HEK293 (cell line): ENCODE results near the gene RCC1.
A peak's percentile ranks its signal among the peaks of the same experiment; 100 is the strongest.

Experiments used
- CTCF ChIA-PET: fragments of 350-600 bp; formaldehyde crosslinking; extraction: SDS; loops from one replicate; lab custom pipeline; 2021; ENCODE audit warnings: antibody characterized with exemption; lab: Yijun Ruan, JAX
- POLR2A ChIA-PET: fragments of 300-600 bp; formaldehyde crosslinking; extraction: SDS; loops from one replicate; lab custom pipeline; 2020; ENCODE audit warnings: antibody characterized with exemption, inconsistent platforms; lab: Yijun Ruan, JAX
- H3K27ac ChIP-seq: fragments of 200-500 bp; sonication (Bioruptor generic); 2 replicates; pipeline ENCODE4 v1.5.1; 2014; ENCODE audit warnings: low read depth, low read length, control low read depth, inconsistent platforms; ENCODE audit errors: extremely low read depth
- H3K36me3 ChIP-seq, 2 experiments: fragments of 200-500 bp in 1 of 2; sonication (Bioruptor generic) in 1 of 2; 1 replicate in 1 of 2; 2 replicates in 1 of 2; pipeline ENCODE4 v1.5.1; 2014 to 2017; ENCODE audit warnings: inconsistent platforms in 2 of 2, low read length in 2 of 2; ENCODE audit not compliant: control insufficient read depth in 2 of 2, insufficient read depth in 1 of 2
- H3K4me1 ChIP-seq: fragments of 200-500 bp; sonication (Bioruptor generic); 2 replicates; pipeline ENCODE4 v1.5.1; 2014; ENCODE audit warnings: mild to moderate bottlenecking, low read length, inconsistent platforms; ENCODE audit not compliant: control insufficient read depth, insufficient read depth
- H3K4me3 ChIP-seq: 2 replicates; pipeline ENCODE4 v1.5.1; 2011; ENCODE audit warnings: low read depth, mild to moderate bottlenecking, control low read depth, low read length, moderate library complexity
- H3K9me3 ChIP-seq: fragments of 200-500 bp; sonication (Bioruptor generic); 2 replicates; pipeline ENCODE4 v1.5.1; 2014; ENCODE audit warnings: low read depth, low read length, inconsistent platforms; ENCODE audit not compliant: control insufficient read depth, insufficient read depth
- BCL11A ChIP-seq: fragments of 450-650 bp; formaldehyde crosslinking; IDR thresholded peaks from 2 replicates; pipeline ENCODE4 v1.5.1; 2016; ENCODE audit warnings: low read depth, missing biosample characterization, missing genetic modification characterization
- RBAK ChIP-seq: fragments of 450-650 bp; formaldehyde crosslinking; IDR thresholded peaks from 2 replicates; pipeline ENCODE4 v1.5.1; 2016; ENCODE audit warnings: missing biosample characterization, missing genetic modification characterization
- SCRT1 ChIP-seq: fragments of 450-650 bp; formaldehyde crosslinking; IDR thresholded peaks from 2 replicates; pipeline ENCODE4 v1.5.1; 2016; ENCODE audit warnings: missing biosample characterization, missing genetic modification characterization, borderline replicate concordance
- ZBTB17 ChIP-seq: fragments of 450-650 bp; formaldehyde crosslinking; IDR thresholded peaks from 2 replicates; pipeline ENCODE4 v1.5.1; 2016; ENCODE audit warnings: missing biosample characterization, missing genetic modification characterization
- ZBTB20 ChIP-seq: fragments of 450-650 bp; formaldehyde crosslinking; IDR thresholded peaks from 2 replicates; pipeline ENCODE4 v1.5.1; 2016; ENCODE audit warnings: missing biosample characterization, missing genetic modification characterization
- ZNF121 ChIP-seq: fragments of 450-650 bp; formaldehyde crosslinking; IDR thresholded peaks from 2 replicates; pipeline ENCODE4 v1.5.1; 2016; ENCODE audit warnings: missing biosample characterization, missing genetic modification characterization
- ZNF16 ChIP-seq: fragments of 450-650 bp; formaldehyde crosslinking; IDR thresholded peaks from 2 replicates; pipeline ENCODE4 v1.5.1; 2016; ENCODE audit warnings: low read depth, missing biosample characterization, missing genetic modification characterization
- ZNF174 ChIP-seq: fragments of 450-650 bp; formaldehyde crosslinking; IDR thresholded peaks from 2 replicates; pipeline ENCODE4 v1.5.0; 2017; ENCODE audit warnings: missing biosample characterization, mild to moderate bottlenecking, missing genetic modification characterization
- ZNF184 ChIP-seq: fragments of 450-650 bp; IDR thresholded peaks from 2 replicates; pipeline ENCODE4 v1.5.1; 2018; ENCODE audit warnings: missing biosample characterization, mild to moderate bottlenecking, missing genetic modification characterization
- ZNF292 ChIP-seq: fragments of 450-650 bp; formaldehyde crosslinking; IDR thresholded peaks from 2 replicates; pipeline ENCODE4 v1.5.1; 2016; ENCODE audit warnings: low read depth, missing biosample characterization, missing genetic modification characterization, borderline replicate concordance
- ZNF501 ChIP-seq: fragments of 450-650 bp; formaldehyde crosslinking; IDR thresholded peaks from 2 replicates; pipeline ENCODE4 v1.5.1; 2016; ENCODE audit warnings: missing biosample characterization, missing genetic modification characterization
- ZNF530 ChIP-seq: fragments of 450-650 bp; formaldehyde crosslinking; IDR thresholded peaks from 2 replicates; pipeline ENCODE4 v1.5.1; 2016; ENCODE audit warnings: low read depth, missing biosample characterization, missing genetic modification characterization
- ZNF549 ChIP-seq: fragments of 450-650 bp; IDR thresholded peaks from 2 replicates; pipeline ENCODE4 v1.5.1; 2018; ENCODE audit warnings: missing biosample characterization, missing genetic modification characterization, mild to moderate bottlenecking, inconsistent platforms, moderate library complexity
- ZNF747 ChIP-seq: fragments of 450-650 bp; formaldehyde crosslinking; IDR thresholded peaks from 2 replicates; pipeline ENCODE4 v1.5.1; 2016; ENCODE audit warnings: missing biosample characterization, missing genetic modification characterization
- ZNF843 ChIP-seq: fragments of 450-650 bp; formaldehyde crosslinking; IDR thresholded peaks from 2 replicates; pipeline ENCODE4 v1.5.1; 2016; ENCODE audit warnings: missing biosample characterization, missing genetic modification characterization
- TF ChIP-seq, protein P1 (sequence below): fragments of 450-650 bp; formaldehyde crosslinking; IDR thresholded peaks from 2 replicates; pipeline ENCODE4 v1.5.1; 2016; ENCODE audit warnings: missing biosample characterization, missing genetic modification characterization
- TF ChIP-seq, protein P2 (sequence below): fragments of 450-650 bp; formaldehyde crosslinking; IDR thresholded peaks from 2 replicates; pipeline ENCODE4 v1.5.1; 2016; ENCODE audit warnings: missing biosample characterization, missing genetic modification characterization
- TF ChIP-seq, protein P3 (sequence below): fragments of 450-650 bp; formaldehyde crosslinking; IDR thresholded peaks from 2 replicates; pipeline ENCODE4 v1.5.1; 2016; ENCODE audit warnings: missing biosample characterization, missing genetic modification characterization
- TF ChIP-seq, protein P4 (sequence below): fragments of 450-650 bp; formaldehyde crosslinking; IDR thresholded peaks from 2 replicates; pipeline ENCODE4 v1.5.1; 2016; ENCODE audit warnings: missing biosample characterization, missing genetic modification characterization
- TF ChIP-seq, protein P5 (sequence below): fragments of 450-650 bp; formaldehyde crosslinking; IDR thresholded peaks from 2 replicates; pipeline ENCODE4 v1.5.1; 2016; ENCODE audit warnings: missing biosample characterization, missing genetic modification characterization, borderline replicate concordance
- TF ChIP-seq, protein P6 (sequence below): fragments of 450-650 bp; formaldehyde crosslinking; IDR thresholded peaks from 2 replicates; pipeline ENCODE4 v1.5.1; 2016; ENCODE audit warnings: missing biosample characterization, missing genetic modification characterization

Gene RCC1

DNA sequence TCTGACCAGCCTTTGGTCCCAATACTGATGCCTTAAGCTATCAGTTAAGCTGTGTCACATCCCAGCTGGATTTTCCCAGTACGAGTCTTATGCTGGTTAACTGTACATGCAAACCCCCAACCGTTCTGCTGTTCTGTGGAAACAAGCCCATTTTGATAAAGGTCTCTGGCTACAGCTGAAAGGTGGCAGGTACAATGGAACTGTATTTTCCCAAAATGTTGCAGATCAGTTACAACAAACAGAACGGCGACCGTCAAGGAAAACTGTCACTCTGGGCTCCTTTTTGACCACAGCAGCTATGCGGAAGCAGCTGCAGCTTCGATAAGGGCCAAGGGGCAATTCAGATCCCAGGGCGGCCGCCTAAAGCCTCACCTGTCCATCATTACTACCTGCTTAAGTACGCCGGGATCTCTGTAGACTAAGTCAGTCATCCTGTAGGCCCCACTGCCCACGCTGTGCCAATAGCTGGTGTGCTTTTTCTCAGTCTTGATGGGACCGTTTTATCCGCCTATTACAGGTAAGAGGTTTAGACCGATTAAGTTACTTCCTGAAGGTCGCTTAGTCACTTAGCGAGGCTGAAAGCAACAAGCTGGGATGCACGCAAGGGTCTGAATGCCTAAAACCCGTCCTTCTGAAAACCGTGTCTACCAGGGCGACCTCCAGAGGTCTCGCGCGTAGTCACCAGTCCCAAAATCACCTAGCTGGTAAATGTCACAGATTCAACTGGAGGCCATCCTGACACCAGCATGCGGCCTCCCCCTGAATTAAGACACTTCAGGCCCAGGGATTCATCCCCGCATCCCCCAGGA is 75.1 kb downstream of the RCC1 start:
- Histone ChIP-seq H3K9me3 (no peaks in the 10 kb centered on the region), H3K4me1 (no peaks in the 10 kb centered on the region; the same call in 1 of the 2 replicates), H3K27ac (peak overlapping the region; percentile 79), H3K36me3 (peaks cover 14 to 45% of the 10 kb centered on the region in 2 experiments; a peak in 2 of 3 replicates), H3K4me3 (peak overlapping the region; percentile 74)
- CTCF ChIA-PET: interaction anchor here (0.5 to 3.5 kb wide), 15 partner anchors 12 to 585 kb away, joined by 3 to 25 read pairs (median 4); partner anchors contain the start of gene TRNAU1AP
- POLR2A ChIA-PET: interaction anchor here (0.6 to 3.3 kb wide), 59 partner anchors 9 to 855 kb away, joined by 3 to 56 read pairs (median 6); partner anchors contain the start of genes ATP5IF1, EPB41, FAM76A and GMEB1
- TF ChIP-seq ZNF184: no peak
- TF ChIP-seq ZBTB20: peak; percentile 74
- TF ChIP-seq, protein P1, sequence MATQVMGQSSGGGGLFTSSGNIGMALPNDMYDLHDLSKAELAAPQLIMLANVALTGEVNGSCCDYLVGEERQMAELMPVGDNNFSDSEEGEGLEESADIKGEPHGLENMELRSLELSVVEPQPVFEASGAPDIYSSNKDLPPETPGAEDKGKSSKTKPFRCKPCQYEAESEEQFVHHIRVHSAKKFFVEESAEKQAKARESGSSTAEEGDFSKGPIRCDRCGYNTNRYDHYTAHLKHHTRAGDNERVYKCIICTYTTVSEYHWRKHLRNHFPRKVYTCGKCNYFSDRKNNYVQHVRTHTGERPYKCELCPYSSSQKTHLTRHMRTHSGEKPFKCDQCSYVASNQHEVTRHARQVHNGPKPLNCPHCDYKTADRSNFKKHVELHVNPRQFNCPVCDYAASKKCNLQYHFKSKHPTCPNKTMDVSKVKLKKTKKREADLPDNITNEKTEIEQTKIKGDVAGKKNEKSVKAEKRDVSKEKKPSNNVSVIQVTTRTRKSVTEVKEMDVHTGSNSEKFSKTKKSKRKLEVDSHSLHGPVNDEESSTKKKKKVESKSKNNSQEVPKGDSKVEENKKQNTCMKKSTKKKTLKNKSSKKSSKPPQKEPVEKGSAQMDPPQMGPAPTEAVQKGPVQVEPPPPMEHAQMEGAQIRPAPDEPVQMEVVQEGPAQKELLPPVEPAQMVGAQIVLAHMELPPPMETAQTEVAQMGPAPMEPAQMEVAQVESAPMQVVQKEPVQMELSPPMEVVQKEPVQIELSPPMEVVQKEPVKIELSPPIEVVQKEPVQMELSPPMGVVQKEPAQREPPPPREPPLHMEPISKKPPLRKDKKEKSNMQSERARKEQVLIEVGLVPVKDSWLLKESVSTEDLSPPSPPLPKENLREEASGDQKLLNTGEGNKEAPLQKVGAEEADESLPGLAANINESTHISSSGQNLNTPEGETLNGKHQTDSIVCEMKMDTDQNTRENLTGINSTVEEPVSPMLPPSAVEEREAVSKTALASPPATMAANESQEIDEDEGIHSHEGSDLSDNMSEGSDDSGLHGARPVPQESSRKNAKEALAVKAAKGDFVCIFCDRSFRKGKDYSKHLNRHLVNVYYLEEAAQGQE (tag by site-specific recombination): no peak
- no peak for TF ChIP-seq RBAK (tag by site-specific recombination)
- TF ChIP-seq ZBTB17 (tag by site-specific recombination): peak; percentile 11; the same call in 1 of the 2 replicates
- TF ChIP-seq ZNF292 (tag by site-specific recombination): no peak
- no peak for TF ChIP-seq ZNF16 (tag by site-specific recombination)
- TF ChIP-seq, protein P2, sequence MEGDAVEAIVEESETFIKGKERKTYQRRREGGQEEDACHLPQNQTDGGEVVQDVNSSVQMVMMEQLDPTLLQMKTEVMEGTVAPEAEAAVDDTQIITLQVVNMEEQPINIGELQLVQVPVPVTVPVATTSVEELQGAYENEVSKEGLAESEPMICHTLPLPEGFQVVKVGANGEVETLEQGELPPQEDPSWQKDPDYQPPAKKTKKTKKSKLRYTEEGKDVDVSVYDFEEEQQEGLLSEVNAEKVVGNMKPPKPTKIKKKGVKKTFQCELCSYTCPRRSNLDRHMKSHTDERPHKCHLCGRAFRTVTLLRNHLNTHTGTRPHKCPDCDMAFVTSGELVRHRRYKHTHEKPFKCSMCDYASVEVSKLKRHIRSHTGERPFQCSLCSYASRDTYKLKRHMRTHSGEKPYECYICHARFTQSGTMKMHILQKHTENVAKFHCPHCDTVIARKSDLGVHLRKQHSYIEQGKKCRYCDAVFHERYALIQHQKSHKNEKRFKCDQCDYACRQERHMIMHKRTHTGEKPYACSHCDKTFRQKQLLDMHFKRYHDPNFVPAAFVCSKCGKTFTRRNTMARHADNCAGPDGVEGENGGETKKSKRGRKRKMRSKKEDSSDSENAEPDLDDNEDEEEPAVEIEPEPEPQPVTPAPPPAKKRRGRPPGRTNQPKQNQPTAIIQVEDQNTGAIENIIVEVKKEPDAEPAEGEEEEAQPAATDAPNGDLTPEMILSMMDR (tag by site-specific recombination): peak; percentile 29; the same call in 1 of the 2 replicates
- no peak for TF ChIP-seq ZNF174
- no peak for TF ChIP-seq ZNF530 (tag by site-specific recombination)
- TF ChIP-seq, protein P3, sequence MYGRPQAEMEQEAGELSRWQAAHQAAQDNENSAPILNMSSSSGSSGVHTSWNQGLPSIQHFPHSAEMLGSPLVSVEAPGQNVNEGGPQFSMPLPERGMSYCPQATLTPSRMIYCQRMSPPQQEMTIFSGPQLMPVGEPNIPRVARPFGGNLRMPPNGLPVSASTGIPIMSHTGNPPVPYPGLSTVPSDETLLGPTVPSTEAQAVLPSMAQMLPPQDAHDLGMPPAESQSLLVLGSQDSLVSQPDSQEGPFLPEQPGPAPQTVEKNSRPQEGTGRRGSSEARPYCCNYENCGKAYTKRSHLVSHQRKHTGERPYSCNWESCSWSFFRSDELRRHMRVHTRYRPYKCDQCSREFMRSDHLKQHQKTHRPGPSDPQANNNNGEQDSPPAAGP: no peak
- TF ChIP-seq, protein P4, sequence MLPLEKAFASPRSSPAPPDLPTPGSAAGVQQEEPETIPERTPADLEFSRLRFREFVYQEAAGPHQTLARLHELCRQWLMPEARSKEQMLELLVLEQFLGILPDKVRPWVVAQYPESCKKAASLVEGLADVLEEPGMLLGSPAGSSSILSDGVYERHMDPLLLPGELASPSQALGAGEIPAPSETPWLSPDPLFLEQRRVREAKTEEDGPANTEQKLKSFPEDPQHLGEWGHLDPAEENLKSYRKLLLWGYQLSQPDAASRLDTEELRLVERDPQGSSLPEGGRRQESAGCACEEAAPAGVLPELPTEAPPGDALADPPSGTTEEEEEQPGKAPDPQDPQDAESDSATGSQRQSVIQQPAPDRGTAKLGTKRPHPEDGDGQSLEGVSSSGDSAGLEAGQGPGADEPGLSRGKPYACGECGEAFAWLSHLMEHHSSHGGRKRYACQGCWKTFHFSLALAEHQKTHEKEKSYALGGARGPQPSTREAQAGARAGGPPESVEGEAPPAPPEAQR (tag by site-specific recombination): 0 out of 2 replicates have a peak, but pooled peaks have one; percentile 15

DNA sequence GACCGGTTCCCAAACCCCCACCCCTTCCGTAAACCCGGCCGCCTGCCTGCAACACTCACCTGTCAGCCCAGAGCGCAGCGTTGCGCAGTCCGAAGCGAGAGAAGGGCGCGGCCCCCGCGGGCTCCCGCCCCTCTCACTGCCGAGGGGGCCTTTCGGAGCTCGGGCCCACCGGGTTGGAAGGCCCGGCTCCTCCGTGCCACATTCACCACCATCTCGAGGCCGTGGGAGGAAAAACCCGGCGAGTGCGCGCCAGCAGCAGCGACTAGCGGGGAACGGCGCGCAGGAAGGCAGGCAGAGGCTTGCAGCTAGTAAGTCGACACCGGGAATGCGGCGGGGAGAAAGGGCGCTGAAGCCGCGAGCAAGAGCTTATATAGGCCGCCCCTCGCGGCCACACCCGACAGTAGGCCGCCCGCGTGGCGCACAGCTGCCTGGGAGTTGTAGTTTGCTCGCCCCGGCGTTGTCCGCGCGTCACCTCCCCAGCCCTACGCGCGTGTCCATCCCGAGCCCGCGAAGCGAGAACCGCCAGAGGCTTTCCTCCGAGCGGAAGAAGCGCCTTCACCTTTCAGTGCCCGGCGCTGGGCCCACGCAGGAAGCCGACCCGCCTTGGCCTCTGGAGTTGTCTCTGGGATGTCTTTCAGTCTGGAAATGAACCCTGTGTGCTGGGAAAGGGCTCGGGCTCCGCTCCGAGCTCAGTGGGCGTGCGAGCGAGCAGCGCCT is 75.8 kb downstream of the RCC1 start:
- Histone ChIP-seq H3K9me3 (no peaks in the 10 kb centered on the region), H3K36me3 (peaks cover 14 to 45% of the 10 kb centered on the region in 2 experiments; a peak in 2 of 3 replicates), H3K4me1 (no peaks in the 10 kb centered on the region; the same call in 1 of the 2 replicates), H3K27ac (peak overlapping the region; percentile 79), H3K4me3 (peak overlapping the region; percentile 74)
- ChIA-PET CTCF (interaction anchor here (0.7 to 3.5 kb wide), 15 partner anchors 13 to 1304 kb away, joined by 3 to 25 read pairs (median 4); partner anchors contain the start of gene TRNAU1AP), POLR2A (interaction anchor here (0.5 to 3.3 kb wide), 77 partner anchors 9 to 1216 kb away, joined by 3 to 56 read pairs (median 4); partner anchors contain the start of genes ATP5IF1, EPB41, FAM76A and GMEB1)
- TF ChIP-seq, protein P5, sequence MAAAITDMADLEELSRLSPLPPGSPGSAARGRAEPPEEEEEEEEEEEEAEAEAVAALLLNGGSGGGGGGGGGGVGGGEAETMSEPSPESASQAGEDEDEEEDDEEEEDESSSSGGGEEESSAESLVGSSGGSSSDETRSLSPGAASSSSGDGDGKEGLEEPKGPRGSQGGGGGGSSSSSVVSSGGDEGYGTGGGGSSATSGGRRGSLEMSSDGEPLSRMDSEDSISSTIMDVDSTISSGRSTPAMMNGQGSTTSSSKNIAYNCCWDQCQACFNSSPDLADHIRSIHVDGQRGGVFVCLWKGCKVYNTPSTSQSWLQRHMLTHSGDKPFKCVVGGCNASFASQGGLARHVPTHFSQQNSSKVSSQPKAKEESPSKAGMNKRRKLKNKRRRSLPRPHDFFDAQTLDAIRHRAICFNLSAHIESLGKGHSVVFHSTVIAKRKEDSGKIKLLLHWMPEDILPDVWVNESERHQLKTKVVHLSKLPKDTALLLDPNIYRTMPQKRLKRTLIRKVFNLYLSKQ (tag by site-specific recombination): no peak
- peak; percentile 97; the same call in 1 of the 2 replicates for TF ChIP-seq ZNF501 (tag by site-specific recombination)
- TF ChIP-seq ZNF747 (tag by site-specific recombination): peak; percentile 74; the same call in 1 of the 2 replicates
- TF ChIP-seq ZNF121 (tag by site-specific recombination): peak; percentile 44; the same call in 1 of the 2 replicates
- TF ChIP-seq BCL11A: peak; percentile 17; the same call in 1 of the 2 replicates
- no peak for TF ChIP-seq ZNF549 (tag by site-specific recombination)
- peak; percentile 57; the same call in 1 of the 2 replicates for TF ChIP-seq SCRT1 (tag by site-specific recombination)
- TF ChIP-seq, protein P6, sequence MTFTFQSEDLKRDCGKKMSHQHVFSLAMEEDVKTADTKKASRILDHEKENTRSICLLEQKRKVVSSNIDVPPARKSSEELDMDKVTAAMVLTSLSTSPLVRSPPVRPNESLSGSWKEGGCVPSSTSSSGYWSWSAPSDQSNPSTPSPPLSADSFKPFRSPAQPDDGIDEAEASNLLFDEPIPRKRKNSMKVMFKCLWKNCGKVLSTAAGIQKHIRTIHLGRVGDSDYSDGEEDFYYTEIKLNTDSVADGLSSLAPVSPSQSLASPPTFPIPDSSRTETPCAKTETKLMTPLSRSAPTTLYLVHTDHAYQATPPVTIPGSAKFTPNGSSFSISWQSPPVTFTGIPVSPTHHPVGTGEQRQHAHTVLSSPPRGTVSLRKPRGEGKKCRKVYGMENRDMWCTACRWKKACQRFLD (tag by site-specific recombination): no peak
- peak; percentile 75 for TF ChIP-seq ZNF843 (tag by site-specific recombination)
